Prostate gland (tissue), 2 donors: Measurements from ENCODE around the gene ABI3BP. TPM values are rescaled to one million over a fixed set of nuclear protein-coding genes. Genes with fewer than 3 reads are reported as not detected.
"Not testable (repeated sequence)": the region's sequence is repeated elsewhere in the genome, so short reads cannot be mapped to it uniquely, and the experiment has no call there.

Experiments used
- DNase-seq: peaks from one replicate; pipeline ENCODE4 v3.0.0-alpha.2; 2019; ENCODE audit warnings: low spot score
- H3K27ac ChIP-seq, 2 donors: fragments of 200-600 bp; sonication (generic); 2 replicates each; pipeline ENCODE4 v1.5.1; 2017 to 2019
- H3K27me3 ChIP-seq: fragments of 200-600 bp; sonication (generic); replicated peaks from 2 replicates; pipeline ENCODE4 v1.5.1; 2019; ENCODE audit not compliant: insufficient read depth
- H3K36me3 ChIP-seq, 2 donors: fragments of 200-600 bp; sonication (generic); 1 replicate in 1 of 2; 2 replicates in 1 of 2; pipeline versions ENCODE4 v1.5.1 to v1.8.1; 2017 to 2019
- H3K4me1 ChIP-seq: fragments of 200-600 bp; sonication (generic); replicated peaks from 2 replicates; pipeline ENCODE4 v1.5.1; 2019
- H3K4me3 ChIP-seq, 2 donors: fragments of 200-600 bp; sonication (generic); 2 replicates each; pipeline ENCODE4 v1.5.1; 2017 to 2019
- H3K9me3 ChIP-seq: fragments of 200-600 bp; sonication (generic); 2 replicates; pipeline ENCODE4 v1.5.1; 2017
- POLR2A ChIP-seq: fragments of 450-650 bp; IDR thresholded peaks from one replicate; pipeline ENCODE4 v1.6.1; 2016; ENCODE audit warnings: antibody characterized with exemption, mild to moderate bottlenecking
- POLR2AphosphoS5 ChIP-seq: sonication (generic); formaldehyde crosslinking; IDR thresholded peaks from one replicate; pipeline ENCODE4 v1.6.1; 2017; ENCODE audit warnings: antibody characterized with exemption
- WGBS: methylation state at CpG from one replicate; pipeline ENCODE4 v1.1.5; 2018; 5-methylcytosine and 5-hydroxymethylcytosine counted together
- intact Hi-C: fragments of 100-400 bp; cut with DNase I; formaldehyde crosslinking; loops from one replicate; pipeline ENCODE4 v1.14.2; 2022
- total RNA-seq, 2 donors: library from RNA; depleted of rRNA; stranded (reverse); fragments of >200 nt; gene quantifications; one replicate each; pipeline ENCODE4 v1.1.0, GENCODE V29; 2016
- TF ChIP-seq, protein P1 (sequence below), 4 experiments: fragments of 200-600 bp in 2 of 4; fragments of 450-650 bp in 2 of 4; sonication (generic) in 2 of 4; IDR thresholded peaks; 1 replicate in 3 of 4; 2 replicates in 1 of 4; pipeline ENCODE4 v1.5.1; 2016 to 2019; ENCODE audit warnings: antibody characterized with exemption in 4 of 4, mild to moderate bottlenecking in 2 of 4, moderate library complexity in 2 of 4

Gene ABI3BP
- total RNA-seq, 2 donors from 2014 or later, result 15.3 to 16.6 TPM

DNA sequence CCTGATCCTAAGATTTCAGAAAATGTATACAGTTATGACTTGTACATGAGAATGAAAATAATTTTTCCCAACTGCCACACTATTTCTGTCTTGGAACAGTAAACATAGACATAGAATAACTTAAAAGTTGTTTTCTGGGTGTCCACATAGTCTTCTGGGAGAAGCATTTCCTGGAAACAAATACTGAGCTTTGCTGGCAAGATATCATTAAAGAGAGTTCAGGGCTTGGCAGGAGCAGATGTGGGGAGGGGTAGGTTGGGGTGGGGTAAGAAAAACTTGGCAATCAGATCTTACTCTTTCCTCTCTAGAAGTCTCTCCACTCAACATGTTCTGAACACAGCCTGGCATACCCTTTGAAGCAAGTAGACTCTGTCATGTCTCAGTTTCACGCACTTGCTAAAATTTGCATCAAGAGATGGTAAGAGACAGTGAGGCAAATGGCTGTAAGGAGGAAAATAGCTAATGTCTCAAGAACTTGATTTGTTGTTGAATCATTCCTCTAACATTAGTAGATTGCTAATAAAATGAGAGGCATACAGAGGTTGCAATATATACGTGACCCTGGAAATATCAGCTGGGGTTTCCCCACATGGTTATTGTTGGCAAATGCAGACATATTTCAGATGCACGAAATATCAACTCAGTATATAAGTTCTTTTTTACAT lies 27.3 kb upstream of the ABI3BP start:
- Histone ChIP-seq H3K27ac (no peak overlapping the region), H3K27me3 (no peaks in the 10 kb centered on the region), H3K4me1 (no peaks in the 10 kb centered on the region), H3K9me3 (no peaks in the 10 kb centered on the region), H3K4me3 (no peak overlapping the region), H3K36me3 (no peaks in the 10 kb centered on the region)
- DNase-seq, result no peak
- WGBS, result 90% methylated on average over 3 of the region's 3 CpGs
- intact Hi-C loops, result no loop called here
- TF ChIP-seq POLR2A (no peak), POLR2AphosphoS5 (no peak)
- TF ChIP-seq, protein P1, sequence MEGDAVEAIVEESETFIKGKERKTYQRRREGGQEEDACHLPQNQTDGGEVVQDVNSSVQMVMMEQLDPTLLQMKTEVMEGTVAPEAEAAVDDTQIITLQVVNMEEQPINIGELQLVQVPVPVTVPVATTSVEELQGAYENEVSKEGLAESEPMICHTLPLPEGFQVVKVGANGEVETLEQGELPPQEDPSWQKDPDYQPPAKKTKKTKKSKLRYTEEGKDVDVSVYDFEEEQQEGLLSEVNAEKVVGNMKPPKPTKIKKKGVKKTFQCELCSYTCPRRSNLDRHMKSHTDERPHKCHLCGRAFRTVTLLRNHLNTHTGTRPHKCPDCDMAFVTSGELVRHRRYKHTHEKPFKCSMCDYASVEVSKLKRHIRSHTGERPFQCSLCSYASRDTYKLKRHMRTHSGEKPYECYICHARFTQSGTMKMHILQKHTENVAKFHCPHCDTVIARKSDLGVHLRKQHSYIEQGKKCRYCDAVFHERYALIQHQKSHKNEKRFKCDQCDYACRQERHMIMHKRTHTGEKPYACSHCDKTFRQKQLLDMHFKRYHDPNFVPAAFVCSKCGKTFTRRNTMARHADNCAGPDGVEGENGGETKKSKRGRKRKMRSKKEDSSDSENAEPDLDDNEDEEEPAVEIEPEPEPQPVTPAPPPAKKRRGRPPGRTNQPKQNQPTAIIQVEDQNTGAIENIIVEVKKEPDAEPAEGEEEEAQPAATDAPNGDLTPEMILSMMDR (IDR thresholded peaks at IDR 0.05), result no peak

GRCh38 chr3:101017017-101017416 lies 23.8 kb upstream of the ABI3BP start:
- Histone ChIP-seq H3K27ac (no peak overlapping the region), H3K4me3 (no peak overlapping the region), H3K36me3 (no peaks in the 10 kb centered on the region), H3K4me1 (no peaks in the 10 kb centered on the region), H3K9me3 (no peaks in the 10 kb centered on the region), H3K27me3 (no peaks in the 10 kb centered on the region)
- intact Hi-C loops, result no loop called here
- DNase-seq, result no peak
- TF ChIP-seq, protein P1 (IDR thresholded peaks at IDR 0.05), result no peak
- no peak for TF ChIP-seq POLR2AphosphoS5
- TF ChIP-seq POLR2A, result no peak
- WGBS, result 50% methylated on average over 1 of the region's 1 CpG

- DNase-seq, H3K4me3 ChIP-seq, H3K4me1 ChIP-seq, H3K9me3 ChIP-seq, H3K36me3 ChIP-seq, H3K27ac ChIP-seq, H3K27me3 ChIP-seq, intact Hi-C loops: not testable (repeated sequence)
- 93% methylated on average over 9 of the region's 9 CpGs for WGBS
These were observed 19.1 kb upstream of the ABI3BP start for GRCh38 chr3:101012312-101012711.

DNA sequence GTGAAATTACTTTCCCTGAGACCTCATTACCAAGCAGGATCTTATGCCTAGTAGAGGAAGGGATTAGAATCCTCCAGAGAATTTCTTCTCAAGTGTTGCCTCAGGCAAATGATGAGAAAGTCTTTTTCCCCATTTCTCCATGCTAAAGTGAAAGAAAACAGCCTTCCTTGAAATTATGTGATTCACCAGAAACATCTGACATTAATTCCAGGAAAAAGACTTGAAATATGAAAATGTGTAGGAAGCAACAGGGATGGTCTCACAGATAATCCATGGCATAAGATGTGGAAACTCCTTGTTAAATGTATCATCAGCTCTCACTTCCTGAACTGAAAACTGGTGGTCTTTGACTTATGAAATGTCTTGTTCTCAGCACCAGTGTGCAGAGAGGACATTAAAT lies 17.9 kb upstream of the ABI3BP start:
- no peaks in the 10 kb centered on the region for H3K4me1 ChIP-seq
- H3K27ac ChIP-seq, result no peak overlapping the region
- H3K36me3 ChIP-seq, result no peaks in the 10 kb centered on the region
- H3K9me3 ChIP-seq, result no peaks in the 10 kb centered on the region
- H3K27me3 ChIP-seq, result no peaks in the 10 kb centered on the region
- DNase-seq, result no peak
- no peak overlapping the region for H3K4me3 ChIP-seq
- no peak for TF ChIP-seq POLR2AphosphoS5
- TF ChIP-seq, protein P1 (IDR thresholded peaks at IDR 0.05), result no peak
- TF ChIP-seq POLR2A, result no peak
- intact Hi-C loops, result no loop called here

DNA sequence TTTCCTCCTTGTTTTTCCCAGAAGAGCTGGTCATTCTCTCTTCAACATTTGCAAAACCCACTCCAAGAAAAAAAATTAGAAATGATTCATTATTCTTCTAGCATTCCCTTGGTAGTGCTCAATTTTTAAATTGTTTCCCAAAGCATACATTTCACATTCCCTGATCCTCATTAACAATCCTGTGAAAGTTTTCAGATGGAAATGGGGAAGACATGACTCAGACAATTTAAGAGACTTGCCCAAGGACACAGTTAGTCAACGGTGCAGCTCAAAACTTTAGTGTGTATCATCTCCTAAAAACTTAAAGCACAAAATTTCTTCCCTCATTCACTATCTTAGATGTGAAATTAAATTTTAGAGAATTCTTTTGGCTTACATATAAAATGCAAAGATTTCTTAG lies 17.1 kb upstream of the ABI3BP start:
- intact Hi-C loops, result no loop called here
- no peak for DNase-seq
- Histone ChIP-seq H3K4me1 (no peaks in the 10 kb centered on the region), H3K27me3 (no peaks in the 10 kb centered on the region), H3K4me3 (no peak overlapping the region), H3K27ac (no peak overlapping the region), H3K9me3 (no peaks in the 10 kb centered on the region), H3K36me3 (no peaks in the 10 kb centered on the region)
- TF ChIP-seq, protein P1 (IDR thresholded peaks at IDR 0.05), result no peak
- no peak for TF ChIP-seq POLR2A
- no peak for TF ChIP-seq POLR2AphosphoS5
- 62% methylated on average over 1 of the region's 1 CpG for WGBS
